Breast epithelium (tissue), 3 donors: Measurements from ENCODE around the gene CARD9.

Experiments
- POLR2A ChIP-seq: fragments of 450-650 bp; IDR thresholded peaks from one replicate; pipeline ENCODE4 v1.6.1; 2016; ENCODE audit warnings: antibody characterized with exemption, mild to moderate bottlenecking, moderate library complexity
- POLR2AphosphoS5 ChIP-seq, 3 donors: sonication (generic); formaldehyde crosslinking; IDR thresholded peaks; one replicate each; pipeline ENCODE4 v1.6.1; 2017; ENCODE audit warnings: antibody characterized with exemption in 3 of 3
- TF ChIP-seq, protein P1 (sequence below), 3 donors: fragments of 450-650 bp; IDR thresholded peaks; one replicate each; pipeline ENCODE4 v1.5.1; 2016 to 2017; ENCODE audit warnings: antibody characterized with exemption in 3 of 3, mild to moderate bottlenecking in 3 of 3, moderate library complexity in 3 of 3

DNA sequence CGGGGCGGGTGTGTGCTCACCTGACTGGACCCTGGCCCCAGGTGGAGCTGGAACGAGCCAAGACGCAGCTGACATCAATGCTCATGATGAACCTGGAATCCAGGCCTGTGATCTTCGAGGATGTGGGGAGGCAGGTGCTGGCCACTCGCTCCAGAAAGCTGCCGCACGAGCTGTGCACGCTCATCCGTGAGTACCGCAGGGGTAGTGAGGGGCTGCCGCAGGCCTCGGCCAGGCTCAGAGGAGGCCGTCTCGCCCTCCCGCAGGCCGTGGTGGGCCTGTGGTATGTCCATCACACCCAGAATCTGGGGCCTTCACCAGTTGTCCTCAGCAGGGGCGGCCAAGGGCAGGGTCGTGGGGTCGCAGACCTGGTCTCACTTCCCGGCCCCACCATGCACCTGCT lies 48.3 kb upstream of the CARD9 start:
- TF ChIP-seq POLR2AphosphoS5 (IDR thresholded peaks at IDR 0.05) (no peak), POLR2A (no peak)
- TF ChIP-seq, protein P1, sequence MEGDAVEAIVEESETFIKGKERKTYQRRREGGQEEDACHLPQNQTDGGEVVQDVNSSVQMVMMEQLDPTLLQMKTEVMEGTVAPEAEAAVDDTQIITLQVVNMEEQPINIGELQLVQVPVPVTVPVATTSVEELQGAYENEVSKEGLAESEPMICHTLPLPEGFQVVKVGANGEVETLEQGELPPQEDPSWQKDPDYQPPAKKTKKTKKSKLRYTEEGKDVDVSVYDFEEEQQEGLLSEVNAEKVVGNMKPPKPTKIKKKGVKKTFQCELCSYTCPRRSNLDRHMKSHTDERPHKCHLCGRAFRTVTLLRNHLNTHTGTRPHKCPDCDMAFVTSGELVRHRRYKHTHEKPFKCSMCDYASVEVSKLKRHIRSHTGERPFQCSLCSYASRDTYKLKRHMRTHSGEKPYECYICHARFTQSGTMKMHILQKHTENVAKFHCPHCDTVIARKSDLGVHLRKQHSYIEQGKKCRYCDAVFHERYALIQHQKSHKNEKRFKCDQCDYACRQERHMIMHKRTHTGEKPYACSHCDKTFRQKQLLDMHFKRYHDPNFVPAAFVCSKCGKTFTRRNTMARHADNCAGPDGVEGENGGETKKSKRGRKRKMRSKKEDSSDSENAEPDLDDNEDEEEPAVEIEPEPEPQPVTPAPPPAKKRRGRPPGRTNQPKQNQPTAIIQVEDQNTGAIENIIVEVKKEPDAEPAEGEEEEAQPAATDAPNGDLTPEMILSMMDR (IDR thresholded peaks at IDR 0.05): no peak
